ENCODE data around the gene FAS. TPM values are rescaled to one million over a fixed set of nuclear protein-coding genes. Genes with fewer than 3 reads are reported as not detected.
A peak's percentile ranks its signal among the peaks of the same experiment; 100 is the strongest.

Gene FAS
- total RNA-seq, 2 donors from 2014 or later = 24.0 to 32.6 TPM

DNA sequence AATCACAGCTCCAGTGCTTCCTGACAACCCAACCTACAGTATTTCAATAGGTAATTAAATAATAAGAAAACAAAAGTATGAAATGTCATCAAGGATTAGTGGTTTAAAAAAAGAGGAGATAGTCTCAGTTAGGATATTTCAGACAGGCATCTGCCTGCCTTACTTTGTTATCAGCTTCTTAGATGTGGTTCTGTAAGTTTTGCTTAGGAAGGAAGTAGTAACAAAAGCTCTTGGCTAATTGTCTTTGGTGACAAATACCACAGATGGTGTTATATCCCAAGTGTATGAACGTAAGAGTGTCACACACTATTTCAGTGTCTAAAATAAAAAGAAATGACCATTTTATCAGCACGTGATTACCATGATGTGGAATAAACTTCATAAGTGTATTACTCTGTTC is 28.3 kb upstream of the FAS start:
- DNase-seq (ENCODE audit: low spot score) (no peak), ATAC-seq (ENCODE audit: insufficient number of reproducible peaks, low FRiP score, low read depth) (no peak)
- H3K27me3 ChIP-seq (replicated peaks; ENCODE audit: insufficient read depth) = no peaks in the 10 kb centered on the region
- H3K9me3 ChIP-seq = no peaks in the 10 kb centered on the region
- no peak overlapping the region for H3K4me3 ChIP-seq
- TF ChIP-seq, protein P1, sequence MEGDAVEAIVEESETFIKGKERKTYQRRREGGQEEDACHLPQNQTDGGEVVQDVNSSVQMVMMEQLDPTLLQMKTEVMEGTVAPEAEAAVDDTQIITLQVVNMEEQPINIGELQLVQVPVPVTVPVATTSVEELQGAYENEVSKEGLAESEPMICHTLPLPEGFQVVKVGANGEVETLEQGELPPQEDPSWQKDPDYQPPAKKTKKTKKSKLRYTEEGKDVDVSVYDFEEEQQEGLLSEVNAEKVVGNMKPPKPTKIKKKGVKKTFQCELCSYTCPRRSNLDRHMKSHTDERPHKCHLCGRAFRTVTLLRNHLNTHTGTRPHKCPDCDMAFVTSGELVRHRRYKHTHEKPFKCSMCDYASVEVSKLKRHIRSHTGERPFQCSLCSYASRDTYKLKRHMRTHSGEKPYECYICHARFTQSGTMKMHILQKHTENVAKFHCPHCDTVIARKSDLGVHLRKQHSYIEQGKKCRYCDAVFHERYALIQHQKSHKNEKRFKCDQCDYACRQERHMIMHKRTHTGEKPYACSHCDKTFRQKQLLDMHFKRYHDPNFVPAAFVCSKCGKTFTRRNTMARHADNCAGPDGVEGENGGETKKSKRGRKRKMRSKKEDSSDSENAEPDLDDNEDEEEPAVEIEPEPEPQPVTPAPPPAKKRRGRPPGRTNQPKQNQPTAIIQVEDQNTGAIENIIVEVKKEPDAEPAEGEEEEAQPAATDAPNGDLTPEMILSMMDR (IDR thresholded peaks at IDR 0.05) = no peak
- H3K4me1 ChIP-seq (ENCODE audit: control insufficient read depth in 1 of 2, low read depth in 2 of 2) = peaks cover 27 to 33% of the 10 kb centered on the region in 2 donors
- H3K36me3 ChIP-seq = no peaks in the 10 kb centered on the region
- no peak overlapping the region for H3K27ac ChIP-seq

DNA sequence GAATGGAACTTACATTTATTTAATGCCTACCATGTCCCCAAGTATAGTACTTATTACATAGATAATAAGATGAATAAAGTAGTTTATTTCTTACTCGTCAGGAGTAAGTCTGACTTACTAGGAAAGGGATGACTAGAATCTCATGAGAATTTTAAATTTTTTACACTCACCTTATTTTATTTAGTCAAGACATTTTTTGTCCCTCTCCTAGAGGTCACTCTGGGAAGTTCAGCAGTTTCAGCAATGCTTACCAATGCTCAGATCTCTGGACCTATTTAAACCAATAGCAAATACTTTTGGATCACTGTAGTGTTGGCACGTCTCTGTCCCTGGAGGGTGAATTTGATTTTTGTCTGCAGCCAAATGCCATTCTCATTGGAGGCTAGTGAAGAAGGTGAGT is 27.3 kb upstream of the FAS start:
- peaks cover 35 to 43% of the 10 kb centered on the region in 2 donors for H3K4me1 ChIP-seq (ENCODE audit: control insufficient read depth in 1 of 2, low read depth in 2 of 2)
- ATAC-seq (ENCODE audit: insufficient number of reproducible peaks, low FRiP score, low read depth) = no peak
- H3K27ac ChIP-seq = peak overlapping the region; percentile 67 to 80
- H3K4me3 ChIP-seq = no peak overlapping the region
- H3K9me3 ChIP-seq = no peaks in the 10 kb centered on the region
- no peak for DNase-seq (ENCODE audit: low spot score)
- TF ChIP-seq, protein P1 (IDR thresholded peaks at IDR 0.05) = peak; percentile 27
- no peaks in the 10 kb centered on the region for H3K27me3 ChIP-seq (replicated peaks; ENCODE audit: insufficient read depth)
- H3K36me3 ChIP-seq = no peaks in the 10 kb centered on the region

DNA sequence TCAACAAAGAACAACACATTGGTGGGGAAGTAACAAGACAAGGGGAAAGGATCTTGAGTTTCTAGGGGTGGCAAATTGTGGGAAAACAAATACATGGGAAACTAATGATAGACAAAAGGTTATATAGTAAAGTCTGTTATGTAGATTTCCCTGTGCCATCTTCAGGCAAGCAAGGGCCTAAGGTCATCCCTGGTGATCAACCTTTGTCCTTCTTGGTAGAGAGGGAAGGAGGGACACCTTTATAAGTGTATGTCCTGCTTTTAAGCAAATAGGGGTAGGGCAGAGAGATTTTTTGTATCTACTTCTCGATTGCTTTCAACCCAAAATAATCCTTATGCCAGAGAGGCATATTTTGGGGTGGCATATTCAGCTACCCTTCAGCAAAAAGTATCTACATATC is 26.2 kb upstream of the FAS start:
- no peaks in the 10 kb centered on the region for H3K9me3 ChIP-seq
- H3K27ac ChIP-seq = peak overlapping the region; percentile 80 to 87
- peak overlapping the region; percentile 49 for H3K4me3 ChIP-seq
- no peaks in the 10 kb centered on the region for H3K36me3 ChIP-seq
- peaks cover 38 to 52% of the 10 kb centered on the region in 2 donors for H3K4me1 ChIP-seq (ENCODE audit: control insufficient read depth in 1 of 2, low read depth in 2 of 2)
- DNase-seq (ENCODE audit: low spot score) (no peak), ATAC-seq (ENCODE audit: insufficient number of reproducible peaks, low FRiP score, low read depth) (no peak)
- TF ChIP-seq, protein P1 (IDR thresholded peaks at IDR 0.05) = no peak
- no peaks in the 10 kb centered on the region for H3K27me3 ChIP-seq (replicated peaks; ENCODE audit: insufficient read depth)

DNA sequence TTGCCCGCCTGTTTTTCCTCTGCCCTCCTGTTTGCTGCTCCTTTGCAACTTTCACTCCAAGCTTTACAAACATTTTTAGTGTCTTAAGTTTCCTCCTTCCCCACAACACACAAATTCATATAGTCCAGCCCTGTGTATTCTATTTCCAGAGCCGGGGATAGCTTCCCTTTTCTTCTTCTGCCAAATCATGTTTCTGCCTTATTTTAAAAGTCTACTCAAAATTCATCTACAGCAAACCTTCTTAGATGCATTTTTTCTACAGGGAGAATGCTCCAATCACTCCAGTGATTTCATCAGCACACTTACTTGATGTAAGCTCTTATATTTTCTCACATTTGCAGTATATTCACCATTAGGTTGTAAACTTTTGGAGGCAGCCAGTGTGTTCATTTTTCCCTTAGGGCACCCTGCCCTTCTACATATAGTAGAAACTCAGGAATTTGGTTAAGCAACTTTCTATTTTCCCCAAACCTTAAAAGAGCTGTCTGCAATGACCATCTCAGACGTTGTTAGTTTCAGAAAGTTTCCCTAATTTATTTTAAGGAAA is 25.7 kb upstream of the FAS start:
- Histone ChIP-seq H3K4me1 (ENCODE audit: control insufficient read depth in 1 of 2, low read depth in 2 of 2) (peaks cover 43 to 58% of the 10 kb centered on the region in 2 donors), H3K27me3 (replicated peaks; ENCODE audit: insufficient read depth) (no peaks in the 10 kb centered on the region), H3K4me3 (peak overlapping the region; percentile 49), H3K9me3 (no peaks in the 10 kb centered on the region), H3K27ac (peak overlapping the region; percentile 80 to 87), H3K36me3 (no peaks in the 10 kb centered on the region)
- TF ChIP-seq, protein P1 (IDR thresholded peaks at IDR 0.05) = no peak
- ATAC-seq (ENCODE audit: insufficient number of reproducible peaks, low FRiP score, low read depth) = no peak
- no peak for DNase-seq (ENCODE audit: low spot score)

DNA sequence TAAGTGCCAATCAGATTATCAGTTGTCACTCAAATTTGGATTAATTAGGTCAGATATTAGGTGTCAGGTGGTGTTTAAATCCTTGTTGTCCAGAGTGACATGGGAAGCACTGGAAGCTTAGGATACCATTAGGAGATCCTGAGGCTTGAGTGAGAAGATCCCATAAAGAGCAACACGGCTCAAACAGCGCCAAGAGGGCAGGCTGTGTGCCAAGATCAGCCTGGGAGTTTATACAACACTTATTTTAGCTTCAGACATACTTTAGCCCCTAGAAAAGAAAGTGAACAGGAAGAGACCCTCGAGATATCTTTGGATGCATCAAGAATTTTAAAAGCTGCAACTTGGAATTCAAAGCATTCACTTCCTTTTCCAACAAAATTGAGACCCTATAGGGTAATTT is 23.8 kb upstream of the FAS start:
- Histone ChIP-seq H3K4me3 (peak overlapping the region; percentile 4), H3K9me3 (no peaks in the 10 kb centered on the region), H3K36me3 (no peaks in the 10 kb centered on the region), H3K27ac (peak overlapping the region; percentile 80 to 87), H3K4me1 (ENCODE audit: control insufficient read depth in 1 of 2, low read depth in 2 of 2) (peaks cover 46 to 76% of the 10 kb centered on the region in 2 donors), H3K27me3 (replicated peaks; ENCODE audit: insufficient read depth) (no peaks in the 10 kb centered on the region)
- no peak for ATAC-seq (ENCODE audit: insufficient number of reproducible peaks, low FRiP score, low read depth)
- TF ChIP-seq, protein P1 (IDR thresholded peaks at IDR 0.05) = no peak
- no peak for DNase-seq (ENCODE audit: low spot score)

Data from thoracic aorta (tissue), 2 donors.